Measurements from ENCODE around the gene AXIN2.

The AXIN2 gene

DNA sequence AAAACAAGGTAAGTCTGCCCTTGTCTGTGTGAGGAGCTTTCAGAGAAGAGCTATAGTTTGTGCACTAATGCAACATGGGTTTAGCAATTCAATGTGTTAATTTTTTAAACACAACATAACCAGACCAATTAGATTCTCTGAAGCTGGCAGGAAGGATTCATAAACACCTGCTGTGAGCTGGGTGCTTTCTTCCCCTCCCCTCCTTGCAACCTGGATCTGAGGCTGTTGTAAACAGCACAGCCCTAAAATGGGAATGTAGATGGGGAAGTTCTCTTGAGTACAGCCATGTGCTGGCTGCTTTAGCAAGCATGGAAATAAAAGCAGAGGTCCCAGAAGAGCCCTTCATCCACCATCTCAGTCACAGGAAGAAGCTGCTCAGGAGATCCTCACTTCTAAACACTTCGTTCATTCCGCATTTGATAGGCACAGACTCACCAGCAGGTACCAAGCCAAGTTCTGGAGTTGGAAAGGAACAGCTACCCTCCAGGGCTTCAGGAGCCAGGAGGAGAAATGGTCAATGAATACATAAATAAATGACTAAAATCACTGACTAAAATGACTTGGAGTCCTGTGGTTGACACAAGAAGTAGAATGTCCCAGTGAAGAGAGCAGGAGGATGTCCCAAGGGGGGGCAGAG is 21.7 kb downstream of the AXIN2 start:
- Histone ChIP-seq H3K27ac (ENCODE audit: low read depth, low read length, poor library complexity, severe bottlenecking) (no peak overlapping the region), H3K9me2 (ENCODE audit: low read depth, low read length) (no peaks in the 10 kb centered on the region), H2AFZ (ENCODE audit: low read length) (no peak overlapping the region), H4K20me1 (ENCODE audit: insufficient read depth, low read length) (no peaks in the 10 kb centered on the region), H3K9me3 (ENCODE audit: low read length) (no peaks in the 10 kb centered on the region), H3K36me3 (ENCODE audit: insufficient read depth, low read length) (no peaks in the 10 kb centered on the region), H3K4me2 (ENCODE audit: low read length) (no peak overlapping the region), H3K4me1 (ENCODE audit: insufficient read depth, low read length, severe bottlenecking) (no peaks in the 10 kb centered on the region), H3K27me3 (ENCODE audit: insufficient read depth, low read length) (no peaks in the 10 kb centered on the region), H3K4me3 (ENCODE audit: low read depth, low read length, poor library complexity, severe bottlenecking) (no peak overlapping the region), H3K9ac (ENCODE audit: low read length) (no peak overlapping the region), H3F3A (ENCODE audit: insufficient read depth, low read length) (no peaks in the 10 kb centered on the region), H3K79me2 (ENCODE audit: insufficient read depth, low read length) (no peaks in the 10 kb centered on the region)
- TF ChIP-seq EZH2 (IDR thresholded peaks at IDR 0.05; ENCODE audit: borderline replicate concordance, low read length), result no peak
- TF ChIP-seq, protein P1, sequence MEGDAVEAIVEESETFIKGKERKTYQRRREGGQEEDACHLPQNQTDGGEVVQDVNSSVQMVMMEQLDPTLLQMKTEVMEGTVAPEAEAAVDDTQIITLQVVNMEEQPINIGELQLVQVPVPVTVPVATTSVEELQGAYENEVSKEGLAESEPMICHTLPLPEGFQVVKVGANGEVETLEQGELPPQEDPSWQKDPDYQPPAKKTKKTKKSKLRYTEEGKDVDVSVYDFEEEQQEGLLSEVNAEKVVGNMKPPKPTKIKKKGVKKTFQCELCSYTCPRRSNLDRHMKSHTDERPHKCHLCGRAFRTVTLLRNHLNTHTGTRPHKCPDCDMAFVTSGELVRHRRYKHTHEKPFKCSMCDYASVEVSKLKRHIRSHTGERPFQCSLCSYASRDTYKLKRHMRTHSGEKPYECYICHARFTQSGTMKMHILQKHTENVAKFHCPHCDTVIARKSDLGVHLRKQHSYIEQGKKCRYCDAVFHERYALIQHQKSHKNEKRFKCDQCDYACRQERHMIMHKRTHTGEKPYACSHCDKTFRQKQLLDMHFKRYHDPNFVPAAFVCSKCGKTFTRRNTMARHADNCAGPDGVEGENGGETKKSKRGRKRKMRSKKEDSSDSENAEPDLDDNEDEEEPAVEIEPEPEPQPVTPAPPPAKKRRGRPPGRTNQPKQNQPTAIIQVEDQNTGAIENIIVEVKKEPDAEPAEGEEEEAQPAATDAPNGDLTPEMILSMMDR (IDR thresholded peaks at IDR 0.05; ENCODE audit: low read length), result no peak

DNA sequence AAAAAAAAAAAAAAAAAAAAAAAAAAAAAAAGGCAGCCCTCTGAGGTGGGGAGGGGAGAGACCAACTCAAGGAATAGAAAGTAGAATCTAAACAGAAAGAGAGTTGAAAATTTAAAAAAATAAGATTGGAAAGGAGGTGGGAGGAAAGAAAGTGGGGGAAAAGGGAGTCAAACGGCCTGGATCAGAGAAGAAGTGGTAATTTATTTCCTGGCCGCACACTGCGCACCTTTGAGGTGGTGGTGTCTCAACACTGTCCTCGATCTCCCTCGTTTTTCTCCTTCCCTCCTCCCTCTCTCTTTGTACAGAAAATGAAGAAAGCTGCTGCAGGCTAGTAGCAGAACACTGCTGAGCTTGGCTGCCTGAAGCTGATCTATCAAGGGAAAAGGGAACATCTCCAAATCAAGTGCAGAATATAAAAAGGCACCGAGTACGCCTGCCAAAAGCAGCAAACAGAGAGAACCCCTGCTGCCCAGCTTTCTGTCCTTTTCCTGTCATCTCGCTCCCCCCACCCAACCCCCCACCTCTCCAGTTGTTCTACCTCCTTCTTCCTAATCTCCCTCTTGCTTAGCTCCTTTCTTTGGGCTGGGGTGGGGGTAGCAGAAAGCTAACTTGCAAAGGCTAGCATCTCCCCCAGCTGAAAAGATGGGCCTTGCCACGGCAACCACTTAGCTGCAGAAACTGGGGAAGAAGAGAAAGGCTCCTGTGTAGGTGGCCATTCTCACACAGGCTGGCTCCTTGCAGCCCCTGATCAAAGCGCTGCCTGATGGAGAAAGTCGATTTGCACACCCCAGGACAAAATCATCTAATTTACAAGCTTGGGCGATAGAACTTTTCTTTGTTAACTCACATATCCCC is 22.5 kb downstream of the AXIN2 start:
- H3K9me2 ChIP-seq (ENCODE audit: low read depth, low read length), result no peaks in the 10 kb centered on the region
- H3K36me3 ChIP-seq (ENCODE audit: insufficient read depth, low read length), result no peaks in the 10 kb centered on the region
- no peaks in the 10 kb centered on the region for H3K4me1 ChIP-seq (ENCODE audit: insufficient read depth, low read length, severe bottlenecking)
- H4K20me1 ChIP-seq (ENCODE audit: insufficient read depth, low read length), result no peaks in the 10 kb centered on the region
- no peaks in the 10 kb centered on the region for H3K79me2 ChIP-seq (ENCODE audit: insufficient read depth, low read length)
- H3K9me3 ChIP-seq (ENCODE audit: low read length), result no peaks in the 10 kb centered on the region
- no peak overlapping the region for H3K4me3 ChIP-seq (ENCODE audit: low read depth, low read length, poor library complexity, severe bottlenecking)
- H2AFZ ChIP-seq (ENCODE audit: low read length), result no peak overlapping the region
- no peak overlapping the region for H3K27ac ChIP-seq (ENCODE audit: low read depth, low read length, poor library complexity, severe bottlenecking)
- no peak for TF ChIP-seq EZH2 (IDR thresholded peaks at IDR 0.05; ENCODE audit: borderline replicate concordance, low read length)
- TF ChIP-seq, protein P1 (IDR thresholded peaks at IDR 0.05; ENCODE audit: low read length), result no peak
- H3K27me3 ChIP-seq (ENCODE audit: insufficient read depth, low read length), result no peaks in the 10 kb centered on the region
- H3K4me2 ChIP-seq (ENCODE audit: low read length), result no peak overlapping the region
- no peak overlapping the region for H3K9ac ChIP-seq (ENCODE audit: low read length)
- H3F3A ChIP-seq (ENCODE audit: insufficient read depth, low read length), result no peaks in the 10 kb centered on the region

GRCh38 chr17:65537845-65538674 is 23.4 kb downstream of the AXIN2 start:
- H3K79me2 ChIP-seq (ENCODE audit: insufficient read depth, low read length), result no peaks in the 10 kb centered on the region
- H3K9ac ChIP-seq (ENCODE audit: low read length), result no peak overlapping the region
- no peaks in the 10 kb centered on the region for H3K9me2 ChIP-seq (ENCODE audit: low read depth, low read length)
- H3K9me3 ChIP-seq (ENCODE audit: low read length), result no peaks in the 10 kb centered on the region
- no peaks in the 10 kb centered on the region for H3K27me3 ChIP-seq (ENCODE audit: insufficient read depth, low read length)
- no peak overlapping the region for H2AFZ ChIP-seq (ENCODE audit: low read length)
- no peak overlapping the region for H3K4me2 ChIP-seq (ENCODE audit: low read length)
- no peak for TF ChIP-seq EZH2 (IDR thresholded peaks at IDR 0.05; ENCODE audit: borderline replicate concordance, low read length)
- TF ChIP-seq, protein P1 (IDR thresholded peaks at IDR 0.05; ENCODE audit: low read length), result no peak
- no peaks in the 10 kb centered on the region for H3K4me1 ChIP-seq (ENCODE audit: insufficient read depth, low read length, severe bottlenecking)
- H3K27ac ChIP-seq (ENCODE audit: low read depth, low read length, poor library complexity, severe bottlenecking), result no peak overlapping the region
- no peaks in the 10 kb centered on the region for H3K36me3 ChIP-seq (ENCODE audit: insufficient read depth, low read length)
- no peak overlapping the region for H3K4me3 ChIP-seq (ENCODE audit: low read depth, low read length, poor library complexity, severe bottlenecking)
- H4K20me1 ChIP-seq (ENCODE audit: insufficient read depth, low read length), result no peaks in the 10 kb centered on the region
- no peaks in the 10 kb centered on the region for H3F3A ChIP-seq (ENCODE audit: insufficient read depth, low read length)

Data from OCI-LY1 (cell line).